Measurements from ENCODE around the gene IPO9.

- no peak for TF ChIP-seq CTCF (IDR thresholded peaks at IDR 0.05; ENCODE audit: poor library complexity)
- TF ChIP-seq EZH2phosphoT487 (IDR thresholded peaks at IDR 0.05; ENCODE audit: low read depth, severe bottlenecking, unreplicated experiment): no peak
Measured at GRCh38 chr1:201793306-201793925, 35.5 kb upstream of the IPO9 start.

Data from hepatocyte (in vitro differentiated cells).